HepG2 (cell line): ENCODE data around the gene EMILIN1. TPM values are rescaled to one million over a fixed set of nuclear protein-coding genes. Genes with fewer than 3 reads are reported as not detected.

Source experiments
- CEBPG ChIP-seq: IDR thresholded peaks from 2 replicates; pipeline ENCODE4 v1.6.1; 2016
- CHD2 ChIP-seq: IDR thresholded peaks from 2 replicates; pipeline ENCODE4 v1.6.1; 2011; ENCODE audit warnings: low read depth, low read length, improper control_type of control experiment
- DPF2 ChIP-seq: sonication (generic); formaldehyde crosslinking; IDR thresholded peaks from 2 replicates; pipeline ENCODE4 v1.4.0; 2020; ENCODE audit warnings: mild to moderate bottlenecking, low read depth, missing genetic modification reagents, borderline replicate concordance
- FOXJ3 ChIP-seq: sonication (generic); formaldehyde crosslinking; IDR thresholded peaks from 2 replicates; pipeline ENCODE4 v1.4.0; 2020; ENCODE audit warnings: missing genetic modification reagents, mild to moderate bottlenecking, borderline replicate concordance
- NFAT5 ChIP-seq: sonication (generic); formaldehyde crosslinking; IDR thresholded peaks from 2 replicates; pipeline ENCODE4 v1.4.0; 2020; ENCODE audit warnings: missing genetic modification reagents
- NR2C2 ChIP-seq: sonication (generic); formaldehyde crosslinking; IDR thresholded peaks from 2 replicates; pipeline ENCODE4 v1.4.0; 2020; ENCODE audit warnings: missing genetic modification reagents, mild to moderate bottlenecking, moderate library complexity, borderline replicate concordance
- SATB2 ChIP-seq: sonication (generic); formaldehyde crosslinking; IDR thresholded peaks from 2 replicates; pipeline ENCODE4 v1.5.0; 2020; ENCODE audit warnings: missing genetic modification reagents
- SP1 ChIP-seq, 2 experiments: fragments of 450-650 bp in 1 of 2; sonication (generic) in 1 of 2; formaldehyde crosslinking in 1 of 2; IDR thresholded peaks; 2 replicates each; pipeline versions ENCODE4 v1.4.0 to v1.6.1; 2016 to 2020; ENCODE audit warnings: missing genetic modification reagents in 1 of 2
- SP2 ChIP-seq: sonication (generic); formaldehyde crosslinking; IDR thresholded peaks from 2 replicates; pipeline ENCODE4 v1.5.1; 2020; ENCODE audit warnings: mild to moderate bottlenecking, missing genetic modification reagents
- SPEN ChIP-seq: sonication (generic); formaldehyde crosslinking; IDR thresholded peaks from 2 replicates; pipeline ENCODE4 v1.5.1; 2020; ENCODE audit warnings: low read depth, mild to moderate bottlenecking, missing genetic modification reagents
- ZBTB10 ChIP-seq: sonication (generic); formaldehyde crosslinking; IDR thresholded peaks from 2 replicates; pipeline ENCODE4 v1.4.0; 2020; ENCODE audit warnings: missing genetic modification reagents, borderline replicate concordance
- ZFYVE20 ChIP-seq: sonication (generic); formaldehyde crosslinking; IDR thresholded peaks from 2 replicates; pipeline ENCODE4 v1.8.0; 2023; ENCODE audit warnings: low read depth, mild to moderate bottlenecking, moderate library complexity, missing genetic modification reagents, borderline replicate concordance
- ZNF256 ChIP-seq: sonication (generic); formaldehyde crosslinking; conservative IDR thresholded peaks from 2 replicates; pipeline ENCODE4 v1.4.0; 2020; ENCODE audit warnings: missing genetic modification reagents
- ZNF432 ChIP-seq: sonication (generic); formaldehyde crosslinking; IDR thresholded peaks from 2 replicates; pipeline ENCODE4 v1.5.0; 2020; ENCODE audit warnings: missing genetic modification reagents, mild to moderate bottlenecking, borderline replicate concordance
- ZNF567 ChIP-seq: sonication (generic); formaldehyde crosslinking; IDR thresholded peaks from 2 replicates; pipeline ENCODE4 v1.8.1; 2023; ENCODE audit warnings: mild to moderate bottlenecking, missing genetic modification reagents, borderline replicate concordance
- ZNF569 ChIP-seq: sonication (generic); formaldehyde crosslinking; IDR thresholded peaks from 2 replicates; pipeline ENCODE4 v1.5.0; 2020; ENCODE audit warnings: mild to moderate bottlenecking, missing genetic modification reagents, moderate library complexity, borderline replicate concordance
- ZNF7 ChIP-seq: IDR thresholded peaks from 2 replicates; pipeline ENCODE4 v1.6.1; 2016; ENCODE audit warnings: missing biosample characterization, missing genetic modification reagents
- ZNF747 ChIP-seq: sonication (generic); formaldehyde crosslinking; IDR thresholded peaks from 2 replicates; pipeline ENCODE4 v1.8.1; 2023; ENCODE audit warnings: missing genetic modification reagents, mild to moderate bottlenecking, borderline replicate concordance
- ZNF766 ChIP-seq: sonication (generic); formaldehyde crosslinking; IDR thresholded peaks from 2 replicates; pipeline ENCODE4 v1.5.0; 2020; ENCODE audit warnings: missing genetic modification reagents, borderline replicate concordance
- ZNF782 ChIP-seq: sonication (generic); formaldehyde crosslinking; IDR thresholded peaks from 2 replicates; pipeline ENCODE4 v1.4.0; 2020; ENCODE audit warnings: missing genetic modification reagents, mild to moderate bottlenecking, borderline replicate concordance
- ZNF792 ChIP-seq: IDR thresholded peaks from 2 replicates; pipeline ENCODE4 v1.6.1; 2016
- ZNF839 ChIP-seq: sonication (generic); formaldehyde crosslinking; IDR thresholded peaks from 2 replicates; pipeline ENCODE4 v1.4.0; 2020; ENCODE audit warnings: missing genetic modification reagents, mild to moderate bottlenecking, borderline replicate concordance
- polyA plus RNA-seq, 8 experiments: library from polyadenylated mRNA; depleted of rRNA in 3 of 8; stranded (reverse) in 7 of 8; unstranded in 1 of 8; fragments of >200 nt; fragmentation: Illumina TruSeq in 4 of 8; extraction: Trizol in 4 of 8; gene quantifications; 2 replicates each; pipeline versions ENCODE4 v1.2.1 to v1.2.3, GENCODE V29; 2011 to 2016; ENCODE audit warnings: low read depth in 4 of 8, missing spikeins in 1 of 8, mixed read lengths in 1 of 8; ENCODE audit not compliant: insufficient read depth in 1 of 8
- total RNA-seq, 5 experiments: library from RNA; depleted of rRNA; stranded (reverse); fragments of >200 nt; fragmentation: Illumina TruSeq; extraction: Trizol; gene quantifications; 2 replicates each; pipeline ENCODE4 v1.2.3, GENCODE V29; 2016; ENCODE audit warnings: low read depth in 1 of 5

The EMILIN1 gene
- total and polyA plus RNA-seq, 2 of the 13 experiments (the other 11 are each of a cell fraction or from before 2014, with no cell fraction given) = 8.1 to 9.7 TPM

DNA sequence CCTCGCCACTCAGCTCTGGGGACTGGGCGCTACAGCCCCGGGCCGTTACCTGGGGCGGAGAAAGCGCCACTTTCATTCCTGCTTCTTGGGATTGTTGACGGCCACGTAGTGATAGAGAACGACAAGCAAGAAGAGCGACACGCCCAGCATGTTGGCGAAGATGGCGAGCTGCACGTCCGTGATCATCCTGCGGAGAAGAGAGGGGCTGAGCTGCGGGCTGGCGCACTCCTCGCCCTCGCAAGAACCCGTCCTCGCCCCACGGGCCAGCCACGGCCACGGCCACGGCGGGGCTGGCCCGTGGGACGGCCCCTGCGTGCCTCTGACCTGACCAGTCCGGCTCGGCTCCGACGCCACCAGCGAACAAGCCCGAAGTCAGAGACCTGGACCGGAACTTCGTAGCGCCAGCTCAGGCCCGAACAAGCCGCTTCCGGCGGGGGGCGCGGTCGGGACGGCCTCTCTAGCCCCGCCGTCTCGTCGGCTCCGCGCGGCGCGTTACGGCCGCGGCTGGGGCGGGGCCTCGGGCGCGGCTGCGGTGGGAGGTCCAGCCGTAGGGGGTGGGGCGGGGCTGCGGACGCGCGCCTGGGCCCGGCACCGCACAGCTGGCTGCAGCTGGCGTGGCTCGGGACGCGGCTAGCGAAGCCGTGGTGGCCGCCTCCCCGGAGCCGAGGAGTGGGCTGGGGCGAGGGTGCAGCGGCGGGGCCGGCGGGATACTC is 7.0 kb upstream of the EMILIN1 start, which contains the start of gene OST4 (continued):
- TF ChIP-seq NFAT5 (CRISPR knock-in tag) (0 out of 2 replicates have a peak, but pooled peaks have one; percentile 6), CEBPG (CRISPR knock-in tag) (no peak), ZBTB10 (CRISPR knock-in tag) (no peak), FOXJ3 (CRISPR knock-in tag) (no peak), SATB2 (CRISPR knock-in tag) (no peak), ZNF432 (CRISPR knock-in tag) (no peak), ZNF766 (CRISPR knock-in tag) (no peak), CHD2 (no peak), SP1 (IDR thresholded peaks at IDR 0.05) (no peak), SP1 (CRISPR knock-in tag; IDR thresholded peaks at IDR 0.05) (peak; percentile 58), ZNF839 (CRISPR knock-in tag) (no peak), DPF2 (CRISPR knock-in tag) (no peak), ZNF567 (CRISPR knock-in tag) (no peak; the same call in 1 of the 2 replicates), SP2 (CRISPR knock-in tag) (peak; percentile 25; the same call in 1 of the 2 replicates), ZNF782 (CRISPR knock-in tag) (no peak; the same call in 1 of the 2 replicates), ZNF792 (peak; percentile 78), ZNF569 (CRISPR knock-in tag) (no peak), NR2C2 (CRISPR knock-in tag) (peak; percentile 77), SPEN (CRISPR knock-in tag) (peak; percentile 95), ZNF256 (no peak), ZNF7 (CRISPR knock-in tag) (no peak), ZFYVE20 (CRISPR knock-in tag) (no peak), ZNF747 (no peak)
